NCI-H1417 (cell line): ENCODE data around the gene WNT9B.
"Not testable (repeated sequence)": the region's sequence is repeated elsewhere in the genome, so short reads cannot be mapped to it uniquely, and the experiment has no call there.

Experiments used
- DNase-seq, 3 experiments: peaks; one replicate each; lab custom pipeline; 2025; lab: John Stamatoyannopoulos, UW

The WNT9B gene

GRCh38 chr17:46821482-46822387 lies 29.6 kb upstream of the WNT9B start:
- DNase-seq: no peak

GRCh38 chr17:46822388-46822921 lies 28.9 kb upstream of the WNT9B start:
- DNase-seq: no peak

- DNase-seq: no peak
Observed at GRCh38 chr17:46823657-46824056, 27.7 kb upstream of the WNT9B start.

GRCh38 chr17:46826116-46826515 lies 25.3 kb upstream of the WNT9B start:
- no peak for DNase-seq

- DNase-seq: no peak
Observed at GRCh38 chr17:46827274-46827673, 24.1 kb upstream of the WNT9B start.

- DNase-seq: no peak
Observed at GRCh38 chr17:46831573-46832330, 19.6 kb upstream of the WNT9B start.

GRCh38 chr17:46832331-46832821 lies 19.0 kb upstream of the WNT9B start:
- DNase-seq: peak in 2 of 3 experiments; percentile 24 to 56

GRCh38 chr17:46832945-46833839 lies 18.2 kb upstream of the WNT9B start:
- peak in 2 of 3 experiments; percentile 13 to 53 for DNase-seq

- DNase-seq: no peak
Observed at GRCh38 chr17:46833840-46834208, 17.6 kb upstream of the WNT9B start.

- no peak for DNase-seq
Observed at GRCh38 chr17:46834846-46835245, 16.5 kb upstream of the WNT9B start.

GRCh38 chr17:46836500-46836899 lies 14.9 kb upstream of the WNT9B start:
- no peak for DNase-seq

- no peak for DNase-seq
Observed at GRCh38 chr17:46837521-46837920, 13.9 kb upstream of the WNT9B start.

- DNase-seq: no peak
Observed at GRCh38 chr17:46839211-46839610, 12.2 kb upstream of the WNT9B start.

- not testable (repeated sequence) for DNase-seq
Observed at GRCh38 chr17:46840596-46840995, 10.8 kb upstream of the WNT9B start.

- DNase-seq: no peak
Observed at GRCh38 chr17:46841561-46842379, 9.6 kb upstream of the WNT9B start.

GRCh38 chr17:46842835-46843234 lies 8.5 kb upstream of the WNT9B start:
- no peak for DNase-seq

GRCh38 chr17:46847204-46848191 lies 3.9 kb upstream of the WNT9B start:
- DNase-seq: no peak

GRCh38 chr17:46848534-46848933 lies 2.8 kb upstream of the WNT9B start:
- no peak for DNase-seq

GRCh38 chr17:46850688-46851028 lies 725 bp upstream of the WNT9B start:
- DNase-seq: no peak
